Activated CD8-positive, alpha-beta memory T cell treated with anti-CD3 and anti-CD28 coated beads for 36 hours (primary cell): ENCODE results near the gene CDK13. TPM values are rescaled to one million over a fixed set of nuclear protein-coding genes. Genes with fewer than 3 reads are reported as not detected.

Experiments used
- CTCF ChIA-PET: fragments of 350-600 bp; sonication (Branson Sonifier 250); formaldehyde crosslinking; loops from one replicate; lab custom pipeline; 2021; ENCODE audit warnings: antibody characterized with exemption; lab: Charles Lee
- POLR2A ChIA-PET: fragments of 350-600 bp; sonication (Branson Sonifier 250); formaldehyde crosslinking; loops from one replicate; lab custom pipeline; 2021; ENCODE audit warnings: antibody characterized with exemption; lab: Charles Lee
- total RNA-seq, 2 experiments: library from RNA; stranded (reverse); gene quantifications; one replicate each; pipeline ENCODE4 v1.2.3, GENCODE V29; 2021

CDK13 gene
- total RNA-seq, 2 experiments from 2014 or later: 35.6 to 38.1 TPM

GRCh38 chr7:39985398-39985918, 35.4 kb downstream of the CDK13 start:
- POLR2A ChIA-PET: no interaction called here
- CTCF ChIA-PET: interaction anchor here (0.6 to 1.0 kb wide), 3 partner anchors 12 to 89 kb away, joined by 3 read pairs; no protein-coding TSS in a partner anchor

GRCh38 chr7:39987641-39988347, 37.7 kb downstream of the CDK13 start:
- ChIA-PET POLR2A (no interaction called here), CTCF (no interaction called here)

- CTCF ChIA-PET: no interaction called here
Measured at GRCh38 chr7:40000734-40001315, 50.8 kb downstream of the CDK13 start.

GRCh38 chr7:40001649-40002048, 51.6 kb downstream of the CDK13 start:
- CTCF ChIA-PET: no interaction called here

More at GRCh38 chr7:40000734-40001315, 50.8 kb downstream of the CDK13 start:
- POLR2A ChIA-PET: interaction anchor here (0.7 kb wide), 1 partner anchor 255 kb away, joined by 3 read pairs; no protein-coding TSS in a partner anchor

GRCh38 chr7:40003597-40003996, 53.5 kb downstream of the CDK13 start:
- CTCF ChIA-PET: no interaction called here

More at GRCh38 chr7:40001649-40002048, 51.6 kb downstream of the CDK13 start:
- POLR2A ChIA-PET: no interaction called here

GRCh38 chr7:40008223-40008815, 58.3 kb downstream of the CDK13 start:
- CTCF ChIA-PET: interaction anchor here (0.6 kb wide), 1 partner anchor 109 kb away, joined by 3 read pairs; no protein-coding TSS in a partner anchor
- POLR2A ChIA-PET: no interaction called here

More at GRCh38 chr7:40003597-40003996, 53.5 kb downstream of the CDK13 start:
- POLR2A ChIA-PET: no interaction called here

- POLR2A ChIA-PET: no interaction called here
Measured at GRCh38 chr7:40009301-40009700, 59.2 kb downstream of the CDK13 start.

GRCh38 chr7:40014376-40014775, 64.3 kb downstream of the CDK13 start:
- POLR2A ChIA-PET: no interaction called here
- CTCF ChIA-PET: interaction anchor here (1.3 kb wide), 1 partner anchor 281 kb away, joined by 3 read pairs; no protein-coding TSS in a partner anchor

More at GRCh38 chr7:40009301-40009700, 59.2 kb downstream of the CDK13 start:
- CTCF ChIA-PET: no interaction called here

- CTCF ChIA-PET: interaction anchor here (1.1 kb wide), 1 partner anchor 23 kb away, joined by 3 read pairs; no protein-coding TSS in a partner anchor
Measured at GRCh38 chr7:40015790-40016296, 65.8 kb downstream of the CDK13 start.

GRCh38 chr7:40019558-40019957, 69.5 kb downstream of the CDK13 start:
- ChIA-PET POLR2A (no interaction called here), CTCF (no interaction called here)

More at GRCh38 chr7:40015790-40016296, 65.8 kb downstream of the CDK13 start:
- POLR2A ChIA-PET: interaction anchor here (0.6 to 0.7 kb wide), 2 partner anchors 66 to 120 kb away, joined by 3 to 4 read pairs; partner anchors contain the start of gene CDK13

GRCh38 chr7:40024048-40024447, 74.0 kb downstream of the CDK13 start:
- CTCF ChIA-PET: no interaction called here
- POLR2A ChIA-PET: no interaction called here

- ChIA-PET POLR2A (no interaction called here), CTCF (no interaction called here)
Measured at GRCh38 chr7:40024841-40025240, 74.8 kb downstream of the CDK13 start.

GRCh38 chr7:40027545-40027944, 77.5 kb downstream of the CDK13 start:
- ChIA-PET POLR2A (interaction anchor here (0.6 kb wide), 2 partner anchors 31 to 79 kb away, joined by 3 read pairs; no protein-coding TSS in a partner anchor), CTCF (interaction anchor here (0.6 to 1.5 kb wide), 3 partner anchors 15 to 39 kb away, joined by 3 to 4 read pairs (median 3); no protein-coding TSS in a partner anchor)

- ChIA-PET CTCF (no interaction called here), POLR2A (no interaction called here)
Measured at GRCh38 chr7:40033826-40034225, 83.8 kb downstream of the CDK13 start.

GRCh38 chr7:40041456-40041855, 91.4 kb downstream of the CDK13 start:
- POLR2A ChIA-PET: no interaction called here
- CTCF ChIA-PET: interaction anchor here (1.6 kb wide), 1 partner anchor 15 kb away, joined by 4 read pairs; no protein-coding TSS in a partner anchor

GRCh38 chr7:40043164-40043563, 93.1 kb downstream of the CDK13 start:
- POLR2A ChIA-PET: no interaction called here
- CTCF ChIA-PET: no interaction called here

- ChIA-PET POLR2A (no interaction called here), CTCF (no interaction called here)
Measured at GRCh38 chr7:40047661-40048060, 97.6 kb downstream of the CDK13 start.

- POLR2A ChIA-PET: no interaction called here
- CTCF ChIA-PET: interaction anchor here (0.6 kb wide), 1 partner anchor 8 kb away, joined by 3 read pairs; no protein-coding TSS in a partner anchor
Measured at GRCh38 chr7:40057292-40057691, 107.2 kb downstream of the CDK13 start.

- CTCF ChIA-PET: no interaction called here
- POLR2A ChIA-PET: no interaction called here
Measured at GRCh38 chr7:40058026-40058425, 108.0 kb downstream of the CDK13 start.
